ENCODE results near the gene LONP2.
"Not testable (repeated sequence)": the region's sequence is repeated elsewhere in the genome, so short reads cannot be mapped to it uniquely, and the experiment has no call there.

The LONP2 gene

GRCh38 chr16:48235556-48236136 is 8.5 kb upstream of the LONP2 start:
- DNase-seq (ENCODE audit: low spot score), result no peak

- DNase-seq (ENCODE audit: low spot score), result no peak
Observed at GRCh38 chr16:48236286-48236685, 7.8 kb upstream of the LONP2 start.

- not testable (repeated sequence) for DNase-seq (ENCODE audit: low spot score)
Observed at GRCh38 chr16:48240147-48240546, 4.0 kb upstream of the LONP2 start.

- DNase-seq (ENCODE audit: low spot score), result no peak
Observed at GRCh38 chr16:48244863-48245195, 729 bp downstream of the LONP2 start.

- no peak for DNase-seq (ENCODE audit: low spot score)
Observed at GRCh38 chr16:48246066-48246465, 2.0 kb downstream of the LONP2 start.

GRCh38 chr16:48247311-48247710 is 3.2 kb downstream of the LONP2 start, which contains the start of gene ABCC11:
Gene ABCC11, minus strand, starts transcription at chr16:48247539. Its CDS starts 15,618 bp downstream, at chr16:48231921.
- DNase-seq (ENCODE audit: low spot score), result no peak

GRCh38 chr16:48250520-48251278 is 6.6 kb downstream of the LONP2 start:
- DNase-seq (ENCODE audit: low spot score), result no peak

GRCh38 chr16:48252013-48252412 is 7.9 kb downstream of the LONP2 start:
- no peak for DNase-seq (ENCODE audit: low spot score)

GRCh38 chr16:48256579-48257177 is 12.6 kb downstream of the LONP2 start:
- no peak for DNase-seq (ENCODE audit: low spot score)

- DNase-seq (ENCODE audit: low spot score), result no peak
Observed at GRCh38 chr16:48261569-48261968, 17.5 kb downstream of the LONP2 start.

- DNase-seq (ENCODE audit: low spot score), result no peak
Observed at GRCh38 chr16:48262631-48263030, 18.5 kb downstream of the LONP2 start.

GRCh38 chr16:48269011-48269410 is 24.9 kb downstream of the LONP2 start:
- DNase-seq (ENCODE audit: low spot score), result no peak

GRCh38 chr16:48271728-48272127 is 27.6 kb downstream of the LONP2 start:
- DNase-seq (ENCODE audit: low spot score), result no peak

GRCh38 chr16:48272837-48273421 is 28.8 kb downstream of the LONP2 start:
- DNase-seq (ENCODE audit: low spot score), result no peak

GRCh38 chr16:48274476-48274875 is 30.4 kb downstream of the LONP2 start:
- DNase-seq (ENCODE audit: low spot score), result no peak

GRCh38 chr16:48276102-48276501 is 32.0 kb downstream of the LONP2 start:
- DNase-seq (ENCODE audit: low spot score), result no peak

- no peak for DNase-seq (ENCODE audit: low spot score)
Observed at GRCh38 chr16:48277158-48277557, 33.1 kb downstream of the LONP2 start.

GRCh38 chr16:48279199-48279598 is 35.1 kb downstream of the LONP2 start:
- no peak for DNase-seq (ENCODE audit: low spot score)

GRCh38 chr16:48280546-48280945 is 36.4 kb downstream of the LONP2 start:
- no peak for DNase-seq (ENCODE audit: low spot score)

GRCh38 chr16:48282636-48283263 is 38.6 kb downstream of the LONP2 start:
- DNase-seq (ENCODE audit: low spot score), result no peak

- no peak for DNase-seq (ENCODE audit: low spot score)
Observed at GRCh38 chr16:48284772-48285409, 40.8 kb downstream of the LONP2 start.

- DNase-seq (ENCODE audit: low spot score), result no peak
Observed at GRCh38 chr16:48287239-48287638, 43.1 kb downstream of the LONP2 start.

All from SW480 (cell line).